Heart right ventricle (tissue), 16 donors: ENCODE data around the gene USP22. TPM values are rescaled to one million over a fixed set of nuclear protein-coding genes. Genes with fewer than 3 reads are reported as not detected.

ENCODE experiments used
- ATAC-seq, 8 donors: fragments of 200-7000 bp; cut with Tn5 transposase; one replicate each; pipeline ENCODE4 v1.9.1; 2020; ENCODE audit warnings: mild to moderate bottlenecking in 8 of 8, moderate library complexity in 8 of 8, moderate number of reproducible peaks in 1 of 8
- DNase-seq, 2 donors: peaks; one replicate each; pipeline ENCODE4 v3.0.0-alpha.2; 2020
- H3K27ac ChIP-seq, 10 donors: fragments of 200-600 bp; sonication (generic) in 2 of 10; one replicate each; pipeline versions ENCODE4 v1.5.0 to v1.8.0; 2020 to 2022; ENCODE audit warnings: mild to moderate bottlenecking in 3 of 10
- H3K27me3 ChIP-seq, 7 donors: fragments of 200-600 bp; one replicate each; pipeline ENCODE4 v1.8.0; 2021 to 2022; ENCODE audit warnings: mild to moderate bottlenecking in 2 of 7
- H3K36me3 ChIP-seq, 9 donors: fragments of 200-600 bp; sonication (generic) in 1 of 9; one replicate each; pipeline versions ENCODE4 v1.5.0 to v1.8.0; 2020 to 2022; ENCODE audit warnings: mild to moderate bottlenecking in 2 of 9
- H3K4me1 ChIP-seq, 9 donors: fragments of 200-600 bp; sonication (generic) in 1 of 9; one replicate each; pipeline versions ENCODE4 v1.5.0 to v1.8.0; 2020 to 2022; ENCODE audit warnings: mild to moderate bottlenecking in 4 of 9
- H3K4me3 ChIP-seq, 10 donors: fragments of 200-600 bp; sonication (generic) in 2 of 10; one replicate each; pipeline versions ENCODE4 v1.5.0 to v1.8.0; 2020 to 2022; ENCODE audit warnings: mild to moderate bottlenecking in 7 of 10, moderate library complexity in 2 of 10
- H3K9me3 ChIP-seq, 11 donors: fragments of 200-600 bp in 10 of 11; sonication (generic) in 2 of 11; one replicate each; pipeline versions ENCODE4 v1.5.0 to v1.8.0; 2013 to 2022; ENCODE audit warnings: mild to moderate bottlenecking in 2 of 11, control low read depth in 1 of 11, moderate library complexity in 1 of 11
- WGBS, 2 donors: extraction: QIAGEN DNeasy Blood & Tissue Kit; methylation state at CpG; one replicate each; pipeline ENCODE4 v1.1.7; 2013; ENCODE audit warnings: inconsistent platforms in 1 of 2; 5-methylcytosine and 5-hydroxymethylcytosine counted together
- intact Hi-C, 10 donors: fragments of 100-400 bp; cut with DNase I; formaldehyde crosslinking; loops; one replicate each; pipeline versions ENCODE4 v1.11.1 to v1.14.2; 2022
- polyA plus RNA-seq, 2 donors: library from polyadenylated mRNA; stranded (reverse); fragments of 200-250 nt; gene quantifications; one replicate each; pipeline ENCODE4 v1.2.3, GENCODE V29; 2013
- total RNA-seq, 10 donors: library from RNA; stranded (reverse); fragmentation: NEBNext Ultra II Directional in 3 of 10; extraction: Animal tissue kit (Norgen Biotek cat#: 25700) in 3 of 10; gene quantifications; one replicate each; pipeline versions ENCODE4 v1.2.1 to v1.2.4, GENCODE V29; 2021 to 2023
- TF ChIP-seq, protein P1 (sequence below), 9 donors: fragments of 200-600 bp; sonication (generic) in 2 of 9; IDR thresholded peaks; one replicate each; pipeline versions ENCODE4 v1.5.0 to v1.8.0; 2021 to 2022; ENCODE audit warnings: antibody characterized with exemption in 9 of 9, mild to moderate bottlenecking in 5 of 9, moderate library complexity in 1 of 9
- donor health status: Arrhythmogenic right ventricular cardiomyopathy.
- donor health status: ischemic (EF 13 %, LVEDD 7.1; RV severe dilation, severe dysfunction).
- donor health status: healthy with polysubstance abuse.
- donor health status: DM: no; HTN: yes; CAD: no.
- donor health status: DM: no; HTN: no; CAD: no.
- donor health status: ischemic (EF 25% LVEDD 6.9; RV normal size, moderate dysfunction).
- donor health status: ischemic (EF 25% LVEDD 5.7; RV mildly dilated, moderate dysfunction).
- donor health status: healthy.
- donor health status: DM: yes; HTN: yes; CAD: no.
- donor health status: Ischemic cardiomyopathy.
- donor health status: ischemic (EF 35%, LVEDD 5.7; RV mildly dilated, moderate dysfunction).
- donor health status: nonischemic (EF 11% LVEDD 7.7; RV severe dilation, severe dysfunction).
- donor health status: DM: yes; HTN: yes; CAD: no.
- donor health status: PGD.
- donor health status: ischemic (EF 29% LVEDD 5.4; RV normal size, mild dysfunction).
- donor health status: nonischemic (EF 23%, LVEDD 6.1; RV moderate dilation, normal function).

Gene USP22
- total and polyA plus RNA-seq, 12 donors, result 26.6 to 218 (median 173) TPM

DNA sequence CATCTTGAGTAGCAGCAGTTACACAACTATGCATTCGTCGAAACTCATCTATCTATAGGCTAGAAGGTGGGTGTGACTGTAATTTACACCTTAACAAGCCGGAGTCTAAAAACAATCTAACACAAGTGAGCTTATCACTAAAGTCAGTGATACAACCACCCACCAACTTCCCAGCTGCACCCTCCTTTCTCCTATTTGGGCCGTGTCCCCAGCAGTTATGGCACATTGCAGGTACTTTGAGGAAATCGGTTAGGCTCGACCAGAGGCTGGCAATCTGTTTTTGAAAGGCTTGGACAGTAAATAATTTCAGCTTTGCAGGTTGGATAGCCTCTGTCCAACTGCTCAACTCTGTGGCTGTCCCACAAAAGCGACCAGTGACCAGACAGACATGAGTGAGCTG lies 26.0 kb downstream of the USP22 start:
- no peak for DNase-seq
- no peak overlapping the region for H3K27ac ChIP-seq
- WGBS, 2 donors, result 78% methylated on average over 7 of the region's 7 CpGs

DNA sequence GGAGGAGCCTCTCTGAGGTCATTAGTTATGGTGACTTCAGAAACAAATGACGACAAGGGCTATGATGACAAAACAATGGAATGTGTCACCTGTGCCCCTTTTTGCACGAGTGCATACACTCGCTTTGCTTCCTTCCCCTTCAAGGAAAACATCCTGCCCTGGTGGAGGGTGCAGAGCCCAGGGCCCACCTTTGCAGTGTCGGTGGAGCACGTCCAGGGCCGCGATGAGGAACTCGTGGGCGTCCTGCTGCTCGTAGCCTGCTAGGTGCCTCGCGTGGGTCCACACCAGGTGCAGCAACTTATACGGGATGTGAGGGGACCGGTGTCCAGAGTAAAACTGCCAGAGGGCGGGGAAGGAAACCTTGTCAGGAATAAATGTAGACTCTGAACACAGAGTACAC lies 27.2 kb downstream of the USP22 start:
- peaks cover 0 to 100% (median 77%) of the 10 kb centered on the region in 9 donors for H3K36me3 ChIP-seq
- H3K4me1 ChIP-seq, result peaks cover 0 to 45% (median 15%) of the 10 kb centered on the region in 9 donors
- no peak for ATAC-seq
- no peaks in the 10 kb centered on the region for H3K27me3 ChIP-seq
- H3K27ac ChIP-seq, result peak overlapping the region in 1 of 10 donors; percentile 15
- TF ChIP-seq, protein P1, sequence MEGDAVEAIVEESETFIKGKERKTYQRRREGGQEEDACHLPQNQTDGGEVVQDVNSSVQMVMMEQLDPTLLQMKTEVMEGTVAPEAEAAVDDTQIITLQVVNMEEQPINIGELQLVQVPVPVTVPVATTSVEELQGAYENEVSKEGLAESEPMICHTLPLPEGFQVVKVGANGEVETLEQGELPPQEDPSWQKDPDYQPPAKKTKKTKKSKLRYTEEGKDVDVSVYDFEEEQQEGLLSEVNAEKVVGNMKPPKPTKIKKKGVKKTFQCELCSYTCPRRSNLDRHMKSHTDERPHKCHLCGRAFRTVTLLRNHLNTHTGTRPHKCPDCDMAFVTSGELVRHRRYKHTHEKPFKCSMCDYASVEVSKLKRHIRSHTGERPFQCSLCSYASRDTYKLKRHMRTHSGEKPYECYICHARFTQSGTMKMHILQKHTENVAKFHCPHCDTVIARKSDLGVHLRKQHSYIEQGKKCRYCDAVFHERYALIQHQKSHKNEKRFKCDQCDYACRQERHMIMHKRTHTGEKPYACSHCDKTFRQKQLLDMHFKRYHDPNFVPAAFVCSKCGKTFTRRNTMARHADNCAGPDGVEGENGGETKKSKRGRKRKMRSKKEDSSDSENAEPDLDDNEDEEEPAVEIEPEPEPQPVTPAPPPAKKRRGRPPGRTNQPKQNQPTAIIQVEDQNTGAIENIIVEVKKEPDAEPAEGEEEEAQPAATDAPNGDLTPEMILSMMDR (IDR thresholded peaks at IDR 0.05), result no peak
- WGBS, 2 donors, result 74 to 80% methylated on average over 15 of the region's 15 CpGs
- DNase-seq, result no peak
- intact Hi-C loops, result no loop called here
- H3K4me3 ChIP-seq, result no peak overlapping the region
- H3K9me3 ChIP-seq, result no peaks in the 10 kb centered on the region

More for the DNA sequence above, 26.0 kb downstream of the USP22 start:
- TF ChIP-seq, protein P1 (IDR thresholded peaks at IDR 0.05), result no peak
- Histone ChIP-seq H3K36me3 (peaks cover 0 to 100% (median 68%) of the 10 kb centered on the region in 9 donors), H3K4me3 (no peak overlapping the region), H3K27me3 (no peaks in the 10 kb centered on the region), H3K9me3 (no peaks in the 10 kb centered on the region), H3K4me1 (peaks cover 5 to 57% (median 24%) of the 10 kb centered on the region in 9 donors)
- no peak for ATAC-seq
- intact Hi-C loops, result no loop called here

DNA sequence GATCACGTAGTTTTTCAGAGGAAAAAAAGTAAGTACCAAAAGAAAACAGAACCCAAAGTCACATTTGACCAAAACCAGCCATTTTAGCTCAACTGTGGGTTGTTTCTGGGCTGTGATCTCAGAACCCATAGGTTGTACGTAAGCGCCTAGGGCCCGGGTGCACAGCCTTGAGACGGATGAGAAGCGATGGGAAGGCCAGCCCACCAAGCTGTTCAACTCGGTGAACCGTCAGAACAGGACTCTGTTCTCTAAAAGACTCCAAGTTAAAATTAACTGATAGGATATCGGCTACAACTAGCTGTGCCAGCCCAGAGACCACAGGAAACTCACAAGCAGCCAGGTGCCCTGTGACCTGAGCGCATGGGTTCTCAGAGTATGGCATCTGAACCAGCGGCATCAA lies 28.3 kb downstream of the USP22 start:
- intact Hi-C loops, result no loop called here
- no peak overlapping the region for H3K4me3 ChIP-seq
- H3K27ac ChIP-seq, result peak overlapping the region in 1 of 10 donors; percentile 25
- WGBS, 2 donors, result 78 to 85% methylated on average over 11 of the region's 11 CpGs
- H3K36me3 ChIP-seq, result peaks cover 0 to 100% (median 84%) of the 10 kb centered on the region in 9 donors
- TF ChIP-seq, protein P1 (IDR thresholded peaks at IDR 0.05), result no peak
- peaks cover 0 to 36% (median 11%) of the 10 kb centered on the region in 9 donors for H3K4me1 ChIP-seq
- ATAC-seq (no peak), DNase-seq (no peak)
- no peaks in the 10 kb centered on the region for H3K27me3 ChIP-seq
- H3K9me3 ChIP-seq, result no peaks in the 10 kb centered on the region

DNA sequence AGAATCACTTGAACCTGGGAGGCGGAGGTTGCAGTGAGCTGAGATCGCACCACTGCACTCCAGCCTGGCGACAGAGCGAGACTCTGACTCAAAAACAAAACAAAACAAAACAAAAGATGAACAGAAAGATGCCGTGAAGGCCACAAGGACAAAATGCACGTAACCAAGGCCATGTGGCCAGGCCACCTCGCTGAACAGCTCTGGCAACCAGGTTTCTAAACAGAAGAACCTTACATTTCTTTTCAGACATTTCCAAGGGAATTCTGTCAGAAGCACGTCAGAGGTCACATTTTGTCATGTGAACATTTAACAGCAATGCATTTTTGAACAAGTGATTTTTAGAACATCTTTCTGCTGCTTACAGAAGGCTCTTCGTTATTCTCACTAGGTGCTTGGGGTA lies 28.8 kb downstream of the USP22 start:
- no peak for ATAC-seq
- 81 to 86% methylated on average over 9 of the region's 9 CpGs for WGBS, 2 donors
- peak overlapping the region in 1 of 10 donors; percentile 25 for H3K27ac ChIP-seq

More for the DNA sequence above, 28.8 kb downstream of the USP22 start:
- no peaks in the 10 kb centered on the region for H3K27me3 ChIP-seq
- H3K36me3 ChIP-seq, result peaks cover 4 to 100% (median 84%) of the 10 kb centered on the region in 9 donors
- H3K9me3 ChIP-seq, result no peaks in the 10 kb centered on the region
- TF ChIP-seq, protein P1 (IDR thresholded peaks at IDR 0.05), result no peak
- DNase-seq, result no peak
- H3K4me3 ChIP-seq, result no peak overlapping the region
- intact Hi-C loops, result no loop called here
- H3K4me1 ChIP-seq, result peaks cover 0 to 36% (median 11%) of the 10 kb centered on the region in 9 donors
